ACC112 (cell line): Measurements from ENCODE around the gene KLHL35.
"Not testable (repeated sequence)": the region's sequence is repeated elsewhere in the genome, so short reads cannot be mapped to it uniquely, and the experiment has no call there.

Experiments used
- H2AFZ ChIP-seq: fragments of 200-600 bp; sonication (generic); one replicate; pipeline ENCODE4 v1.6.0; 2017; ENCODE audit warnings: antibody characterized with exemption, low read length; ENCODE audit not compliant: unreplicated experiment
- H3K27ac ChIP-seq: fragments of 200-600 bp; sonication (generic); 2 replicates; pipeline ENCODE4 v1.5.1; 2014; ENCODE audit warnings: low read depth, mild to moderate bottlenecking, antibody characterized with exemption, low read length, moderate library complexity
- H3K27me3 ChIP-seq: fragments of 200-600 bp; sonication (generic); 2 replicates; pipeline ENCODE4 v1.6.1; 2014; ENCODE audit warnings: mild to moderate bottlenecking, antibody characterized with exemption, low read length, moderate library complexity, mixed read lengths; ENCODE audit not compliant: insufficient read depth
- H3K36me3 ChIP-seq: fragments of 200-600 bp; sonication (generic); 2 replicates; pipeline ENCODE4 v1.6.1; 2016; ENCODE audit warnings: mild to moderate bottlenecking, antibody characterized with exemption, low read length, moderate library complexity, mixed read lengths; ENCODE audit not compliant: insufficient read depth
- H3K4me1 ChIP-seq: fragments of 200-600 bp; sonication (generic); one replicate; pipeline ENCODE4 v1.6.1; 2016; ENCODE audit warnings: low read length, mixed read lengths; ENCODE audit not compliant: insufficient read depth, unreplicated experiment, control insufficient read depth
- H3K4me3 ChIP-seq: fragments of 200-600 bp; sonication (generic); 2 replicates; pipeline ENCODE4 v1.5.1; 2014; ENCODE audit warnings: mild to moderate bottlenecking, low read depth, low read length
- H3K79me2 ChIP-seq: fragments of 200-600 bp; sonication (generic); one replicate; pipeline ENCODE4 v1.6.0; 2016; ENCODE audit warnings: low read length; ENCODE audit not compliant: control insufficient read depth, unreplicated experiment, insufficient read depth

Gene KLHL35

DNA sequence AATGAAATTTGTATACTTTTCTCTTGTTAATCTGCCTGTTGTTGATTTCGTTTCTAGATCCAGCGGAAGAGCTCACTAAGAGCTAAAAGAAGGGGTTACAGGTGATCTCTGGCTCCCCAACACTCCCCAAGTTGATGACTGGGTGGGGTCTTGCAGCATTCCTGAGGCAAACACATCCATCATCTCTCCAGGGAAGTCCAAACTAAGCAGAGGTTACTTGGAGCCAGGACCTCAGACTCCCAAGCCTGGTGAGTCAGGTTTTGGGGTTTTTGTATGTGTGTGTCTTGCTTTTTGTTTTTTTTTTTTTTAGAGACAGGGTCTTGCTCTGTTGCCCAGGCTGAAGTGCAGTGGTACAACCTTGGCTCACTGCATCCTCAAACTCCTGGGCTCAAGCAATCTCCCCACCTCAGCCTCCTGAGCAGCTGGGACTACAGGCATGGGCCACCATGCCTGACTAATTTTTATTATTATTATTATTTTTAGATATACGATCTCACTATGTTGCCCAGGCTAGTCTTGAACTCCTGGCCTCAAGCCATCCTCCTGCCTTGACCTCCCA is 45.2 kb downstream of the KLHL35 start:
- Histone ChIP-seq H3K36me3 (no peaks in the 10 kb centered on the region), H3K27me3 (no peaks in the 10 kb centered on the region), H2AFZ (no peak overlapping the region), H3K4me1 (peaks cover 14% of the 10 kb centered on the region), H3K79me2 (no peaks in the 10 kb centered on the region), H3K4me3 (no peak overlapping the region), H3K27ac (no peak overlapping the region)

DNA sequence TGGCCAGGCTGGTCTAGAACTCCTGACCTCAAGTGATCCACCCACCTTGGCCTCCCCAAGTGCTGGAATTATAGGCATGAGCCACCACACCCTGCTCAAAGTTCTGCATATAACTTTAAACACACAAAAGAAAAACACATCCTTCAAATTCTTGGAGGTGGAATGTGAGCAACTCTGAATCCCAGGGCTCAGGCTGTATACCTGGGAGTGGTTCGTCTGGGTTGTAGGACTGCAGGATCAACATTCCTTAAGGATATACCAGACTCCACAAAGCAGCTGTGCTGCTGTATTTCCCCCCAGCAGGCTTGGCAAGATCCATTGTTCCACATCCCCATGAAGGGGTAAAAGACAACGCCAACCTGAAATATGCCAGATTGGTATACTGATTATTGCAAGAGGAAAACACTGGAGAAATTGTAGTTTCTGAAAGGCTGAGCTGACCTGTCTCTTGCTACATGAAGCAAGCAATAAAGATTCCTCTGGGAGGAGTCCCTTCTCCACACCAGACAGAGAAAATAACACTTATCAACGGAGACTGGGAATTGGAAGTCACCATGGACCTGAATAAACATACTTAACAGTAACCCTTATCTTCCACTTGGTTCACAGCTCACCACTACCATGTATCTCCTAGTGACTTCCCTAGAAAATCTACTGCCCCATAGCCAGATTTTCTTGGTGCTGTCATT is 45.9 kb downstream of the KLHL35 start:
- no peaks in the 10 kb centered on the region for H3K79me2 ChIP-seq
- no peaks in the 10 kb centered on the region for H3K36me3 ChIP-seq
- no peak overlapping the region for H3K27ac ChIP-seq
- H3K4me3 ChIP-seq, result no peak overlapping the region
- H2AFZ ChIP-seq, result peak overlapping the region; percentile 23
- no peaks in the 10 kb centered on the region for H3K27me3 ChIP-seq
- peaks cover 14% of the 10 kb centered on the region for H3K4me1 ChIP-seq

DNA sequence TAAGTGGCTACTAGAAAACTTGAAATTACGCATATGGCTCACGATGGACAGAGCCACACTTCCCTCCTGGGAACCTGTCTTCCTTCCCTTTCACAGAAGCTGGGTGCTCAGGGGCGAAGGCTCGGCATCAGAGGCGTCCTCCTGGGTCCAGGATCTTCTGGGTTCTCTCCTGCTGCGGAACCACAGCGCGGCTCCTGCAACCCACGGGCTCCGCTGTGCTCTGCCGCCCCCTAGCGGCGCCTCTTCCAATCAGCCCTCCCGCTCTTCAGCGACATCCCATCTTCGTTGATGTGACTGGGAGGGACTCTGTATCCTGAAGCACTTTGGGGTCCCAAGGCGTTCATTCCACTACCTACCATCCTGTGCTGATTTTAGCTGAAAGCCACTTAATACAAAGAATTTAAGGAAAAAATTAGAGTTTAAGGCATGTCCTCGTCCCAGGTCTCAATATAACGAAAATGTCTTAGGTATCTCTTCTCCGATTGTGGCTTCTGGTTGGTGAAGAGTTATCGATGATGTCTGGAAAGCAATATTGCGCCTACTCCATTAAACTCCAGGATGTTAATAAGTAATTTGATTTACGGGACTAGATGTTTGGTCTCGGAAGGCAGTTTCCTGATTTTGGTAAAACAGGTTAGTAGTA is 48.4 kb downstream of the KLHL35 start:
- H3K27me3 ChIP-seq, result no peaks in the 10 kb centered on the region
- H3K4me3 ChIP-seq, result no peak overlapping the region
- H3K27ac ChIP-seq, result no peak overlapping the region
- H3K36me3 ChIP-seq, result no peaks in the 10 kb centered on the region
- no peak overlapping the region for H2AFZ ChIP-seq
- H3K79me2 ChIP-seq, result no peaks in the 10 kb centered on the region
- H3K4me1 ChIP-seq, result peaks cover 14% of the 10 kb centered on the region

DNA sequence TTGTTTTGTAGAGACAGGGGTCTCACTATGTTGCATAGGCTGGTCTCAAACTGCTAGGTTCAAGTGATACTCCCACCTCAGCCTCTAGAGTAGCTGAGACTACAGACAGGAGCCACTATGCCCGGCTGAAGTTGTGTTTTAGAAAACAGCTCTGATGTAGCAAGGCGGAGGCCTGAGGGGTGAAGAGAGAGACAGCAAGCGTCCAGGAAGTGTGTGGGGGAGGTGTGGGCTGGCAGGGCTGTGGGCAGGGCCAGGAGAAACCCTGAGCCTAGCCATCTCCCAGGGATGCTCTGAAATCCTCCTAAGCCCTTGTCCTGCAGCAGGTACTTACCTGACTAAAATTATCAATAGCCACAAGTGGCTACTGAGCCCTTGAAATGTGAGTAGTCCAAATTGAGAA is 49.8 kb downstream of the KLHL35 start:
- H3K79me2 ChIP-seq, result no peaks in the 10 kb centered on the region
- no peak overlapping the region for H3K27ac ChIP-seq
- H3K27me3 ChIP-seq, result no peaks in the 10 kb centered on the region
- H3K4me1 ChIP-seq, result peaks cover 10% of the 10 kb centered on the region
- no peak overlapping the region for H2AFZ ChIP-seq
- H3K36me3 ChIP-seq, result no peaks in the 10 kb centered on the region
- no peak overlapping the region for H3K4me3 ChIP-seq

DNA sequence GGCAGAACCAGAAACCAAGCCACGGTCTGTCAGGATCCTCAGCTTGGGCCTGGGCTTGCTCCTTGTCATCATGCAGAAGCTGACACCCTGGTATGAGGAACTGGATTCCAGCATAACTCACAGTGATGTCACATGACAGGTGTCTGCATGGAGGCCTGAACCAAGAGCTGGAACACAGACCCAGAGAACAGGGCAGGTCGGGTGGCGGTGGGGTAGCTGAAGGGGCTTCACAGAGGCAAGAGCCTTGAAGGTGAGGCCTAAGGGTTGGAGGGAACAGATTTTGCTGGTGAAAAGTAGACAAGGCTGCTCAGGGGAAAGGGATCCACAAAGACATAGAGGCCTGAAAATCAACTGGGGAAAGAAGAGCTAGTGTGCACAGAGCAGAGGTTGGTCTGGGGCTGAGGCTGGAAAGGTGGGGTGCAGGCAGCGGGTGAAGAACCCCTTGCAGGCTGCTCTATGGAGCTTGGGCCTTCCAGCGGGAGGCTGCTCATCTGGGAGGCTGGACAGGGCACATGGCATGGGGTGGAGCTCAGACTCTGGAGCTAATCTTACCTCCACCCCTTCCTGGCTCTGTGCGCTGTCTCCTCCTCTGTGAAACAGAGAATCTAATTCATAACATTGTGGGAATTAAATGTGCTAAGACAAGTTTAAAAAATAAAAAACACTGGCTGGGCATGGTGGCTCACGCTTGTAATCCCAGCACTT is 52.1 kb downstream of the KLHL35 start:
- Histone ChIP-seq H3K4me3 (no peak overlapping the region), H2AFZ (no peak overlapping the region), H3K79me2 (no peaks in the 10 kb centered on the region), H3K4me1 (peaks cover 1% of the 10 kb centered on the region), H3K27ac (no peak overlapping the region), H3K36me3 (no peaks in the 10 kb centered on the region), H3K27me3 (no peaks in the 10 kb centered on the region)

DNA sequence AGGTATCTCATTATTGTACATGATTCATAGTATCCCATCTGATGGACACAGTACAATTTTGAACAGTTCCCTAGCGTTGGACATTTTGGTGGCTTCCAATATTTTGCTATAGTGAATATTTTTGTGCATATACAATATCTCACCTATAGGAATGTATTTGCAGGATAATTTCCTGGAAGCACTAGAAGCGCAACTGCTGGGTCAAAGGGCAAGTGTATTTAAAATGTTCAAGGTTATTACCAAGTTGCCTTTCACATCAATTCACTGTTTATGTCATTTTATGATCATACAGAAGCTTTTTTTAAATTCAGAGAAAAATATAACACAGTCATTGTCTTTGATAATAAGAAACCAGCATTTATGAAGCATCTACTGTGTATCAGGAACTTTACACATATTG is 52.8 kb downstream of the KLHL35 start:
- Histone ChIP-seq H2AFZ (no peak overlapping the region), H3K4me1 (no peaks in the 10 kb centered on the region), H3K27ac (no peak overlapping the region), H3K79me2 (no peaks in the 10 kb centered on the region), H3K36me3 (no peaks in the 10 kb centered on the region), H3K27me3 (no peaks in the 10 kb centered on the region), H3K4me3 (no peak overlapping the region)

DNA sequence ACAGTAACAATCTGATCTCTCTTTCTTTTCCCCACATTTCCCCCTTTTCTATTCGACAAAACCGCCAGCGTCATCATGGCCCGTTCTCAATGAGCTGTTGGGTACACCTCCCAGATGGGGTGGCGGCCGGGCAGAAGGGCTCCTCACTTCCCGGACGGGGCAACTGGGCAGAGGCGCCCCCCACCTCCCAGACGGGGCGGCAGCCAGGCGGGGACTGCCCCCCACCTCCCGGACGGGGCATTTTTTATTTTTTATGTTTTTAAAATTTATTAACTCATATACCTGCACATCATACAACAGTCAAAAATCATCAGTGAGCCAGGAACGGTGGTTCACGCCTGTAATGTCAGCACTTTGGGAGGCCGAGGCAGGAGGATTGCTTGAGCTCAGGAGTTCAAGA is 54.2 kb downstream of the KLHL35 start:
- not testable (repeated sequence) for H3K36me3 ChIP-seq

DNA sequence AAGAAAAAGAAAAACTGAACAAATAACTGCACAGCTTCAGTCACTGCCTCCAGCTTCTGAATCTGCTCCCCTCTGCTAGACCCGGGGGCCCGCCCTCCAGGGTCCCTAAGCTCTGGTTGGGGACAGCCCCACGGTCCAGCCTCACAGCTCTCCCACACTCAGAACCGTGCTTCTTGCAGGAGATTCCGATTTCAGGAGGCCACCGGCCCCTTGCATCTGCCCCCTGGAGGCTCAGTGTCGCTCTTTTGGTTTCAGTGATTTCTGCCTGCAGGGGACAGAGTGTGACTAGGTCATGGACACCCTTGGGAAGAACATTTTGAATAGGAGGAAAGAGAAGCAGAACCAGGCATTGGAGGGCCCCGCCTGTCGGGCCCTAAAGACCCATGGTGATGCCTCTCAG is 56.8 kb downstream of the KLHL35 start:
- H3K27ac ChIP-seq, result no peak overlapping the region
- H3K4me3 ChIP-seq, result no peak overlapping the region
- no peaks in the 10 kb centered on the region for H3K27me3 ChIP-seq
- no peaks in the 10 kb centered on the region for H3K79me2 ChIP-seq
- H3K4me1 ChIP-seq, result peaks cover 13% of the 10 kb centered on the region
- H2AFZ ChIP-seq, result no peak overlapping the region
- H3K36me3 ChIP-seq, result no peaks in the 10 kb centered on the region

More for the DNA sequence above, 54.2 kb downstream of the KLHL35 start:
- not testable (repeated sequence) for H3K79me2 ChIP-seq, H2AFZ ChIP-seq, H3K27me3 ChIP-seq, H3K4me3 ChIP-seq, H3K4me1 ChIP-seq, H3K27ac ChIP-seq

DNA sequence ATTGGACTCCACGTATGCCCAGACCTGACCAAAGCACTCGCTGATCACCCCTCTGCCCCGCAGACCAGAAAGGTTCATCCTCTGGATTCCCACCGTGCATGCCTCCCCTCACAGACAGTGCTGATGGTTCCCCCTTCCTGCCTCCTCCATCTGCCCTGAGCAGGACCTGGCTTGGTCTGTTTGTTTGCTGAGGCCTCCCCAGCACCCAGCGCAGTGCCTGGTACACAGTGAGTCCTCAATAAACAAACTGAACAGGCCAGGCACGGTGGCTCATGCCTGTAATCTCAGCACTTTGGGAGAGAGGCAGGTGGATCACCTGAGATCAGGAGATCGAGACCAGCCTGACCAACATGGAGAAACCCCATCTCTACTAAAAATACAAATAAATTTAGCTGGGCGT is 57.4 kb downstream of the KLHL35 start:
- H3K79me2 ChIP-seq, result no peaks in the 10 kb centered on the region
- peaks cover 13% of the 10 kb centered on the region for H3K4me1 ChIP-seq
- no peak overlapping the region for H2AFZ ChIP-seq
- H3K27ac ChIP-seq, result no peak overlapping the region
- H3K36me3 ChIP-seq, result no peaks in the 10 kb centered on the region
- H3K4me3 ChIP-seq, result no peak overlapping the region
- H3K27me3 ChIP-seq, result no peaks in the 10 kb centered on the region

DNA sequence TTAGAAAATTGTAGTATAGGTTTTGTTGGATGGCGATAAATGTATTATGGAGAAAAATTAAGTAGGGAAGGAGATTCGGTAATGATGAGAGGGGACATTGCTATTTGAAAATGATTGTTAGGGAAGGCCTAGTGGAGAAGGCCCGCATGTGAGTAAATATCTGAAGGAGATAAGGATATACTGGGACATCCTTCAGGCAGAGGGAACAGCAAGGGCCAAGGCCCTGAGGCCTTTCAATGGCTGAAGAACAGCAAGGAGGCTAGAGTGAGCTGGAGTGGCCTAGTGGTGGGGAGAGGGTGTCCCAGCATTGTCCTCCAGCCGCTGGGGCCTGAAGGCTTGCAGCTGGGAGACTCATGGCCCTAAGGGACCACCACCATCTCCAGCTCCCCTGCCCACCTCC is 58.4 kb downstream of the KLHL35 start:
- Histone ChIP-seq H3K4me1 (peaks cover 13% of the 10 kb centered on the region), H3K27ac (no peak overlapping the region), H3K27me3 (no peaks in the 10 kb centered on the region), H3K4me3 (no peak overlapping the region), H3K36me3 (no peaks in the 10 kb centered on the region), H3K79me2 (no peaks in the 10 kb centered on the region), H2AFZ (no peak overlapping the region)
